Measurements from ENCODE around the gene OCEL1.

- TF ChIP-seq CTCF (IDR thresholded peaks at IDR 0.05; ENCODE audit: low read depth, low read length, poor library complexity, severe bottlenecking) (no peak), EZH2phosphoT487 (IDR thresholded peaks at IDR 0.05; ENCODE audit: borderline replicate concordance, low read length) (no peak)
Observed at GRCh38 chr19:17197666-17198065, 28.4 kb upstream of the OCEL1 start.

Data from DOHH2 (cell line).